HEK293 (cell line): ENCODE data around the gene STARD4.

Experiments used
- CTCF ChIA-PET: fragments of 350-600 bp; formaldehyde crosslinking; extraction: SDS; loops from one replicate; lab custom pipeline; 2021; ENCODE audit warnings: antibody characterized with exemption; lab: Yijun Ruan, JAX
- POLR2A ChIA-PET: fragments of 300-600 bp; formaldehyde crosslinking; extraction: SDS; loops from one replicate; lab custom pipeline; 2020; ENCODE audit warnings: antibody characterized with exemption, inconsistent platforms; lab: Yijun Ruan, JAX
- H3K27ac ChIP-seq: fragments of 200-500 bp; sonication (Bioruptor generic); 2 replicates; pipeline ENCODE4 v1.5.1; 2014; ENCODE audit warnings: low read depth, low read length, control low read depth, inconsistent platforms; ENCODE audit errors: extremely low read depth
- H3K36me3 ChIP-seq, 2 experiments: fragments of 200-500 bp in 1 of 2; sonication (Bioruptor generic) in 1 of 2; 1 replicate in 1 of 2; 2 replicates in 1 of 2; pipeline ENCODE4 v1.5.1; 2014 to 2017; ENCODE audit warnings: inconsistent platforms in 2 of 2, low read length in 2 of 2; ENCODE audit not compliant: control insufficient read depth in 2 of 2, insufficient read depth in 1 of 2
- H3K4me1 ChIP-seq: fragments of 200-500 bp; sonication (Bioruptor generic); 2 replicates; pipeline ENCODE4 v1.5.1; 2014; ENCODE audit warnings: mild to moderate bottlenecking, low read length, inconsistent platforms; ENCODE audit not compliant: control insufficient read depth, insufficient read depth
- H3K4me3 ChIP-seq: 2 replicates; pipeline ENCODE4 v1.5.1; 2011; ENCODE audit warnings: low read depth, mild to moderate bottlenecking, control low read depth, low read length, moderate library complexity
- H3K9me3 ChIP-seq: fragments of 200-500 bp; sonication (Bioruptor generic); 2 replicates; pipeline ENCODE4 v1.5.1; 2014; ENCODE audit warnings: low read depth, low read length, inconsistent platforms; ENCODE audit not compliant: control insufficient read depth, insufficient read depth
- BCL11A ChIP-seq: fragments of 450-650 bp; formaldehyde crosslinking; IDR thresholded peaks from 2 replicates; pipeline ENCODE4 v1.5.1; 2016; ENCODE audit warnings: low read depth, missing biosample characterization, missing genetic modification characterization
- BCL11B ChIP-seq: fragments of 450-650 bp; formaldehyde crosslinking; IDR thresholded peaks from 2 replicates; pipeline ENCODE4 v1.5.1; 2016; ENCODE audit warnings: low read depth, missing biosample characterization, missing genetic modification characterization
- HOXD13 ChIP-seq: sonication (generic); formaldehyde crosslinking; IDR thresholded peaks from 2 replicates; pipeline ENCODE4 v1.8.0; 2022; ENCODE audit warnings: missing genetic modification reagents, borderline replicate concordance
- IKZF3 ChIP-seq: fragments of 450-650 bp; IDR thresholded peaks from 2 replicates; pipeline ENCODE4 v1.5.0; 2018; ENCODE audit warnings: missing biosample characterization, mild to moderate bottlenecking, missing genetic modification characterization, moderate library complexity
- KLF1 ChIP-seq: fragments of 450-650 bp; formaldehyde crosslinking; IDR thresholded peaks from 2 replicates; pipeline ENCODE4 v1.5.1; 2016; ENCODE audit warnings: missing biosample characterization, missing genetic modification characterization
- SP3 ChIP-seq: fragments of 450-650 bp; formaldehyde crosslinking; IDR thresholded peaks from 2 replicates; pipeline ENCODE4 v1.5.1; 2016; ENCODE audit warnings: missing biosample characterization, missing genetic modification characterization
- ZFP37 ChIP-seq: fragments of 450-650 bp; formaldehyde crosslinking; IDR thresholded peaks from 2 replicates; pipeline ENCODE4 v1.5.1; 2016; ENCODE audit warnings: missing biosample characterization, missing genetic modification characterization
- ZFP41 ChIP-seq: fragments of 450-650 bp; formaldehyde crosslinking; IDR thresholded peaks from 2 replicates; pipeline ENCODE4 v1.5.1; 2016; ENCODE audit warnings: missing biosample characterization, missing genetic modification characterization, borderline replicate concordance
- ZNF2 ChIP-seq: fragments of 450-650 bp; formaldehyde crosslinking; IDR thresholded peaks from 2 replicates; pipeline ENCODE4 v1.5.1; 2016; ENCODE audit warnings: missing biosample characterization, missing genetic modification characterization
- ZNF24 ChIP-seq: fragments of 450-650 bp; formaldehyde crosslinking; IDR thresholded peaks from 2 replicates; pipeline ENCODE4 v1.5.1; 2016; ENCODE audit warnings: missing biosample characterization, missing genetic modification characterization
- ZNF292 ChIP-seq: fragments of 450-650 bp; formaldehyde crosslinking; IDR thresholded peaks from 2 replicates; pipeline ENCODE4 v1.5.1; 2016; ENCODE audit warnings: low read depth, missing biosample characterization, missing genetic modification characterization, borderline replicate concordance
- ZNF350 ChIP-seq: fragments of 450-650 bp; formaldehyde crosslinking; IDR thresholded peaks from 2 replicates; pipeline ENCODE4 v1.5.0; 2017; ENCODE audit warnings: missing biosample characterization, mild to moderate bottlenecking, missing genetic modification characterization
- ZNF433 ChIP-seq: fragments of 450-650 bp; formaldehyde crosslinking; IDR thresholded peaks from 2 replicates; pipeline ENCODE4 v1.5.1; 2016; ENCODE audit warnings: missing biosample characterization, missing genetic modification characterization, low read depth
- ZNF473 ChIP-seq: fragments of 450-650 bp; formaldehyde crosslinking; IDR thresholded peaks from 2 replicates; pipeline ENCODE4 v1.5.1; 2017; ENCODE audit warnings: missing biosample characterization, missing genetic modification characterization
- ZNF596 ChIP-seq: fragments of 450-650 bp; IDR thresholded peaks from 2 replicates; pipeline ENCODE4 v1.5.0; 2018; ENCODE audit warnings: missing biosample characterization, mild to moderate bottlenecking, missing genetic modification characterization, moderate library complexity
- ZNF621 ChIP-seq: fragments of 450-650 bp; formaldehyde crosslinking; IDR thresholded peaks from 2 replicates; pipeline ENCODE4 v1.5.1; 2017; ENCODE audit warnings: missing biosample characterization, missing genetic modification characterization
- ZNF654 ChIP-seq: fragments of 450-650 bp; formaldehyde crosslinking; IDR thresholded peaks from 2 replicates; pipeline ENCODE4 v1.5.1; 2016; ENCODE audit warnings: low read depth, missing biosample characterization, missing genetic modification characterization
- ZNF658 ChIP-seq: fragments of 450-650 bp; formaldehyde crosslinking; IDR thresholded peaks from 2 replicates; pipeline ENCODE4; 2016; ENCODE audit warnings: missing biosample characterization, missing genetic modification characterization
- ZNF777 ChIP-seq: fragments of 450-650 bp; formaldehyde crosslinking; IDR thresholded peaks from 2 replicates; pipeline ENCODE4 v1.5.1; 2017; ENCODE audit warnings: missing biosample characterization, missing genetic modification characterization, borderline replicate concordance
- TF ChIP-seq, protein P1 (sequence below): fragments of 450-650 bp; formaldehyde crosslinking; IDR thresholded peaks from 2 replicates; pipeline ENCODE4 v1.5.1; 2017; ENCODE audit warnings: missing biosample characterization, missing genetic modification characterization
- TF ChIP-seq, protein P2 (sequence below): fragments of 450-650 bp; formaldehyde crosslinking; IDR thresholded peaks from 2 replicates; pipeline ENCODE4 v1.5.1; 2017; ENCODE audit warnings: missing biosample characterization, missing genetic modification characterization
- TF ChIP-seq, protein P3 (sequence below): fragments of 450-650 bp; formaldehyde crosslinking; conservative IDR thresholded peaks from 2 replicates; pipeline ENCODE4 v1.5.1; 2016; ENCODE audit warnings: low read depth, missing biosample characterization, missing genetic modification characterization
- TF ChIP-seq, protein P4 (sequence below): fragments of 450-650 bp; IDR thresholded peaks from 2 replicates; pipeline ENCODE4 v1.5.1; 2018; ENCODE audit warnings: missing biosample characterization, mild to moderate bottlenecking, missing genetic modification characterization

The STARD4 gene

DNA sequence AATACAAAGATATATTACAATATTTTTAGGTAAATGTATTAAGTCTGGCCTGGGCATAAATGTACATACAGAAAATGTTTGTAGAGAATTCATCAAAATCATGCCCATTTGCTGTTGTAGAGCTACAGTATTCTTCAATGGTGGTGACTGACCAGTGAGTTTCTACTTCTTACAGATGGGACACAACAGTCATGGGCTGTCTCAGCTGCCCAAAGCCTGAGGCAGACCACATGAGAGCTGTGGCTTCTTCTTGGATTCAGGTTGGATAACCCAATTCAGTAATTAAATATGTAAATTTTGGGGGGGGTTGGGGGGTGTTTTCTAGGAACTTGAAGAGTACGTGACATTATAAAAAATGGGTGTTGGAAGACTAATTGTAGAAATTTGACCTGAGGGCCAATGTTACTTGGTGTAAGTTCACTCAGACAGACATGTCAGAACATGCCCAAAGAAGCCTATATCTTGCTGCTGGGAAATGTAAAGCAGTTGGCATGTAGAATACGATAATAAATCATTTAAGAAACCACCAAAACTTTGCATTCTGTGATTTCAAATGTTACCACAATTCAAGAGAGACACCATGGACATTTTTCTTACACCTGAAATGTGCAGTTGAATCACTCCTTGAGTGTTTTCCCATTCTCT is 17.9 kb downstream of the STARD4 start:
- H3K4me1 ChIP-seq: peaks cover 13% of the 10 kb centered on the region
- CTCF ChIA-PET: interaction anchor here (0.6 kb wide), 1 partner anchor 99 kb away, joined by 4 read pairs; no protein-coding TSS in a partner anchor
- peaks cover 6 to 8% of the 10 kb centered on the region in 2 experiments; a peak in 2 of 3 replicates for H3K36me3 ChIP-seq
- TF ChIP-seq ZNF24 (tag by site-specific recombination) (no peak), ZNF473 (no peak), BCL11B (tag by site-specific recombination) (no peak), ZFP37 (tag by site-specific recombination) (no peak)
- TF ChIP-seq, protein P1, sequence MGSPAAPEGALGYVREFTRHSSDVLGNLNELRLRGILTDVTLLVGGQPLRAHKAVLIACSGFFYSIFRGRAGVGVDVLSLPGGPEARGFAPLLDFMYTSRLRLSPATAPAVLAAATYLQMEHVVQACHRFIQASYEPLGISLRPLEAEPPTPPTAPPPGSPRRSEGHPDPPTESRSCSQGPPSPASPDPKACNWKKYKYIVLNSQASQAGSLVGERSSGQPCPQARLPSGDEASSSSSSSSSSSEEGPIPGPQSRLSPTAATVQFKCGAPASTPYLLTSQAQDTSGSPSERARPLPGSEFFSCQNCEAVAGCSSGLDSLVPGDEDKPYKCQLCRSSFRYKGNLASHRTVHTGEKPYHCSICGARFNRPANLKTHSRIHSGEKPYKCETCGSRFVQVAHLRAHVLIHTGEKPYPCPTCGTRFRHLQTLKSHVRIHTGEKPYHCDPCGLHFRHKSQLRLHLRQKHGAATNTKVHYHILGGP (tag by site-specific recombination): peak; percentile 81
- TF ChIP-seq, protein P2, sequence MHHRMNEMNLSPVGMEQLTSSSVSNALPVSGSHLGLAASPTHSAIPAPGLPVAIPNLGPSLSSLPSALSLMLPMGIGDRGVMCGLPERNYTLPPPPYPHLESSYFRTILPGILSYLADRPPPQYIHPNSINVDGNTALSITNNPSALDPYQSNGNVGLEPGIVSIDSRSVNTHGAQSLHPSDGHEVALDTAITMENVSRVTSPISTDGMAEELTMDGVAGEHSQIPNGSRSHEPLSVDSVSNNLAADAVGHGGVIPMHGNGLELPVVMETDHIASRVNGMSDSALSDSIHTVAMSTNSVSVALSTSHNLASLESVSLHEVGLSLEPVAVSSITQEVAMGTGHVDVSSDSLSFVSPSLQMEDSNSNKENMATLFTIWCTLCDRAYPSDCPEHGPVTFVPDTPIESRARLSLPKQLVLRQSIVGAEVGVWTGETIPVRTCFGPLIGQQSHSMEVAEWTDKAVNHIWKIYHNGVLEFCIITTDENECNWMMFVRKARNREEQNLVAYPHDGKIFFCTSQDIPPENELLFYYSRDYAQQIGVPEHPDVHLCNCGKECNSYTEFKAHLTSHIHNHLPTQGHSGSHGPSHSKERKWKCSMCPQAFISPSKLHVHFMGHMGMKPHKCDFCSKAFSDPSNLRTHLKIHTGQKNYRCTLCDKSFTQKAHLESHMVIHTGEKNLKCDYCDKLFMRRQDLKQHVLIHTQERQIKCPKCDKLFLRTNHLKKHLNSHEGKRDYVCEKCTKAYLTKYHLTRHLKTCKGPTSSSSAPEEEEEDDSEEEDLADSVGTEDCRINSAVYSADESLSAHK (tag by site-specific recombination): peak; percentile 70
- TF ChIP-seq, protein P3, sequence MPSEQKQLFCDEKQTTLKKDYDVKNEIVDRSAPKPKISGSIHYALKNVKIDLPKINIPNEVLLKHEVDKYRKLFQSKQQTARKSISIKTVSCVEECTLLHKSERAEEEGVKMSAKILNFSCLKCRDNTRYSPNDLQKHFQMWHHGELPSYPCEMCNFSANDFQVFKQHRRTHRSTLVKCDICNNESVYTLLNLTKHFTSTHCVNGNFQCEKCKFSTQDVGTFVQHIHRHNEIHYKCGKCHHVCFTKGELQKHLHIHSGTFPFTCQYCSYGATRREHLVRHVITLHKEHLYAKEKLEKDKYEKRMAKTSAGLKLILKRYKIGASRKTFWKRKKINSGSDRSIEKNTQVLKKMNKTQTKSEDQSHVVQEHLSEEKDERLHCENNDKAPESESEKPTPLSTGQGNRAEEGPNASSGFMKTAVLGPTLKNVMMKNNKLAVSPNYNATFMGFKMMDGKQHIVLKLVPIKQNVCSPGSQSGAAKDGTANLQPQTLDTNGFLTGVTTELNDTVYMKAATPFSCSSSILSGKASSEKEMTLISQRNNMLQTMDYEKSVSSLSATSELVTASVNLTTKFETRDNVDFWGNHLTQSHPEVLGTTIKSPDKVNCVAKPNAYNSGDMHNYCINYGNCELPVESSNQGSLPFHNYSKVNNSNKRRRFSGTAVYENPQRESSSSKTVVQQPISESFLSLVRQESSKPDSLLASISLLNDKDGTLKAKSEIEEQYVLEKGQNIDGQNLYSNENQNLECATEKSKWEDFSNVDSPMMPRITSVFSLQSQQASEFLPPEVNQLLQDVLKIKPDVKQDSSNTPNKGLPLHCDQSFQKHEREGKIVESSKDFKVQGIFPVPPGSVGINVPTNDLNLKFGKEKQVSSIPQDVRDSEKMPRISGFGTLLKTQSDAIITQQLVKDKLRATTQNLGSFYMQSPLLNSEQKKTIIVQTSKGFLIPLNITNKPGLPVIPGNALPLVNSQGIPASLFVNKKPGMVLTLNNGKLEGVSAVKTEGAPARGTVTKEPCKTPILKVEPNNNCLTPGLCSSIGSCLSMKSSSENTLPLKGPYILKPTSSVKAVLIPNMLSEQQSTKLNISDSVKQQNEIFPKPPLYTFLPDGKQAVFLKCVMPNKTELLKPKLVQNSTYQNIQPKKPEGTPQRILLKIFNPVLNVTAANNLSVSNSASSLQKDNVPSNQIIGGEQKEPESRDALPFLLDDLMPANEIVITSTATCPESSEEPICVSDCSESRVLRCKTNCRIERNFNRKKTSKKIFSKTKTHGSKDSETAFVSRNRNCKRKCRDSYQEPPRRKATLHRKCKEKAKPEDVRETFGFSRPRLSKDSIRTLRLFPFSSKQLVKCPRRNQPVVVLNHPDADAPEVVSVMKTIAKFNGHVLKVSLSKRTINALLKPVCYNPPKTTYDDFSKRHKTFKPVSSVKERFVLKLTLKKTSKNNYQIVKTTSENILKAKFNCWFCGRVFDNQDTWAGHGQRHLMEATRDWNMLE: peak; percentile 24; the same call in 1 of the 2 replicates
- no peaks in the 10 kb centered on the region for H3K9me3 ChIP-seq
- peak overlapping the region; percentile 6 for H3K27ac ChIP-seq
- POLR2A ChIA-PET: interaction anchor here (0.6 kb wide), 1 partner anchor 415 kb away, joined by 4 read pairs; no protein-coding TSS in a partner anchor
- no peak overlapping the region for H3K4me3 ChIP-seq

DNA sequence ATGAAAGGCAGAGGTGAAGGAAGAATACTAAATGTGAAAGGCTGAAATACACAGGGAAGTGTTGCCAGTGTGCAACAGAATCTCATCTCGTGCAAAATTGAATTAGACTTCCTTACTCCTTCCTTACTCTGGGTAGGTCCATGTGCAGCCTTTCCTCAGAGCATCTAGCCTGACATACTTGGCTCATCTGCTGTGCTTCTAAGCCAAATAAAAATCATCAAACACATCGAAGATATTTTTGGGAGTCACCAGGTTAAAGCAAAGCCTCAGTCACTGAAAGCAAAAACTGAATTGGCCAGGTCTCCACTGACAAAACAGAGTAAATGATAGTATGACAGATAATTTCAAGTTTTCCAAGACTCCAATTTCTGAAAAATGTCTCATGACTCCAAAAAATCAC is 19.3 kb downstream of the STARD4 start:
- Histone ChIP-seq H3K9me3 (no peaks in the 10 kb centered on the region), H3K4me3 (no peak overlapping the region), H3K27ac (no peak overlapping the region), H3K36me3 (peaks cover 0 to 3% of the 10 kb centered on the region in 2 experiments; a peak in 1 of 3 replicates), H3K4me1 (peaks cover 13% of the 10 kb centered on the region)
- ChIA-PET CTCF (no interaction called here), POLR2A (interaction anchor here (0.5 kb wide), 1 partner anchor 646 kb away, joined by 3 read pairs; no protein-coding TSS in a partner anchor)
- no peak for TF ChIP-seq BCL11A (tag by site-specific recombination)
- no peak for TF ChIP-seq ZNF658 (tag by site-specific recombination)
- no peak for TF ChIP-seq ZNF433
- TF ChIP-seq ZNF350 (tag by site-specific recombination): no peak
- no peak for TF ChIP-seq IKZF3 (tag by site-specific recombination)
- no peak for TF ChIP-seq ZNF621
- TF ChIP-seq ZNF292 (tag by site-specific recombination): no peak
- TF ChIP-seq SP3 (tag by site-specific recombination): no peak
- no peak for TF ChIP-seq ZNF2 (tag by site-specific recombination)
- no peak for TF ChIP-seq HOXD13 (CRISPR knock-in tag)
- no peak for TF ChIP-seq ZFP41 (tag by site-specific recombination)
- no peak for TF ChIP-seq ZNF777 (tag by site-specific recombination)
- TF ChIP-seq ZNF654: no peak
- TF ChIP-seq, protein P4, sequence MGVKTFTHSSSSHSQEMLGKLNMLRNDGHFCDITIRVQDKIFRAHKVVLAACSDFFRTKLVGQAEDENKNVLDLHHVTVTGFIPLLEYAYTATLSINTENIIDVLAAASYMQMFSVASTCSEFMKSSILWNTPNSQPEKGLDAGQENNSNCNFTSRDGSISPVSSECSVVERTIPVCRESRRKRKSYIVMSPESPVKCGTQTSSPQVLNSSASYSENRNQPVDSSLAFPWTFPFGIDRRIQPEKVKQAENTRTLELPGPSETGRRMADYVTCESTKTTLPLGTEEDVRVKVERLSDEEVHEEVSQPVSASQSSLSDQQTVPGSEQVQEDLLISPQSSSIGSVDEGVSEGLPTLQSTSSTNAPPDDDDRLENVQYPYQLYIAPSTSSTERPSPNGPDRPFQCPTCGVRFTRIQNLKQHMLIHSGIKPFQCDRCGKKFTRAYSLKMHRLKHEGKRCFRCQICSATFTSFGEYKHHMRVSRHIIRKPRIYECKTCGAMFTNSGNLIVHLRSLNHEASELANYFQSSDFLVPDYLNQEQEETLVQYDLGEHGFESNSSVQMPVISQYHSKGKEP (tag by site-specific recombination): no peak
- no peak for TF ChIP-seq KLF1 (tag by site-specific recombination)
- no peak for TF ChIP-seq ZNF596 (tag by site-specific recombination)
